PC-3 (cell line): Measurements from ENCODE around the gene MAGI2. TPM values are rescaled to one million over a fixed set of nuclear protein-coding genes. Genes with fewer than 3 reads are reported as not detected.

ENCODE experiments used
- ATAC-seq: fragments of 200-7000 bp; cut with Tn5 transposase; 2 replicates; pipeline ENCODE4 v1.9.1; 2020; ENCODE audit warnings: mild to moderate bottlenecking, moderate library complexity
- BruUV-seq: library from RNA; stranded (reverse); fragments of 400-500 nt; replicated peaks from 2 replicates; lab custom pipeline; 2021; lab: Mats Ljungman, UMichigan
- CTCF ChIA-PET: fragments of 300-600 bp; sonication (Branson Sonifier 250); formaldehyde crosslinking; loops from one replicate; lab custom pipeline; 2022; ENCODE audit warnings: antibody characterized with exemption; lab: Charles Lee
- POLR2A ChIA-PET: fragments of 300-600 bp; sonication (Branson Sonifier 250); formaldehyde crosslinking; loops from one replicate; lab custom pipeline; 2022; ENCODE audit warnings: antibody characterized with exemption; ENCODE audit not compliant: unreplicated experiment; lab: Charles Lee
- DNase-seq: peaks from one replicate; pipeline ENCODE4 v3.0.0-alpha.2; 2015
- H2AFZ ChIP-seq: fragments of 300-600 bp; sonication (generic); 2 replicates; pipeline ENCODE4 v1.6.0; 2016; ENCODE audit warnings: antibody characterized with exemption, low read length
- H3F3A ChIP-seq: fragments of 300-600 bp; sonication (generic); one replicate; pipeline ENCODE4 v1.6.0; 2017; ENCODE audit warnings: antibody characterized with exemption, low read length, control low read depth, mild to moderate bottlenecking; ENCODE audit not compliant: unreplicated experiment
- H3K27ac ChIP-seq: fragments of 300-600 bp; sonication (generic); 2 replicates; pipeline ENCODE4 v1.5.1; 2016; ENCODE audit warnings: mild to moderate bottlenecking, low read length
- H3K27me3 ChIP-seq: fragments of 300-600 bp; sonication (generic); 2 replicates; pipeline ENCODE4 v1.6.1; 2016; ENCODE audit warnings: low read length, mixed read lengths
- H3K36me3 ChIP-seq: fragments of 300-600 bp; sonication (generic); 2 replicates; pipeline ENCODE4 v1.6.1; 2016; ENCODE audit warnings: low read depth, mixed run types, low read length, mixed read lengths
- H3K4me1 ChIP-seq: fragments of 300-600 bp; sonication (generic); 2 replicates; pipeline ENCODE4 v1.5.1; 2016; ENCODE audit warnings: low read length; ENCODE audit not compliant: insufficient read depth
- H3K4me2 ChIP-seq: fragments of 300-600 bp; sonication (generic); 2 replicates; pipeline ENCODE4 v1.6.0; 2016; ENCODE audit warnings: low read length
- H3K4me3 ChIP-seq: fragments of 300-600 bp; sonication (generic); 2 replicates; pipeline ENCODE4 v1.5.1; 2016; ENCODE audit warnings: mild to moderate bottlenecking, low read length, mixed read lengths
- H3K79me2 ChIP-seq: fragments of 300-600 bp; sonication (generic); 2 replicates; pipeline ENCODE4 v1.6.1; 2017; ENCODE audit warnings: low read length, mixed read lengths
- H3K9ac ChIP-seq: fragments of 300-600 bp; sonication (generic); 2 replicates; pipeline ENCODE4 v1.6.0; 2016; ENCODE audit warnings: mild to moderate bottlenecking, low read length
- H3K9me2 ChIP-seq: fragments of 300-600 bp; sonication (generic); replicated peaks from 2 replicates; pipeline ENCODE4 v1.6.1; 2016; ENCODE audit warnings: mixed run types, low read length, mixed read lengths
- H3K9me3 ChIP-seq: fragments of 300-600 bp; sonication (generic); 2 replicates; pipeline ENCODE4 v1.6.1; 2016; ENCODE audit warnings: low read length, mixed read lengths
- H4K20me1 ChIP-seq: fragments of 300-600 bp; sonication (generic); 2 replicates; pipeline ENCODE4 v1.6.1; 2016; ENCODE audit warnings: low read length, mixed read lengths
- EZH2 ChIP-seq: fragments of 300-600 bp; sonication (generic); IDR thresholded peaks from one replicate; pipeline ENCODE4 v1.6.1; 2017; ENCODE audit warnings: antibody characterized with exemption, mild to moderate bottlenecking, low read length; ENCODE audit not compliant: unreplicated experiment
- EZH2phosphoT487 ChIP-seq: fragments of 300-600 bp; sonication (generic); IDR thresholded peaks from 2 replicates; pipeline ENCODE4 v1.6.1; 2018; ENCODE audit warnings: mild to moderate bottlenecking, antibody characterized with exemption, low read length, borderline replicate concordance
- intact Hi-C: fragments of 100-400 bp; cut with micrococcal nuclease; formaldehyde crosslinking; loops from 2 replicates; pipeline ENCODE4 v1.9.0; 2023
- total RNA-seq: library from RNA; depleted of rRNA; stranded (reverse); fragments of >200 nt; gene quantifications from 2 replicates; pipeline ENCODE4 v1.2.3, GENCODE V29; 2014
- TF ChIP-seq, protein P1 (sequence below): fragments of 300-600 bp; sonication (generic); conservative IDR thresholded peaks from 2 replicates; pipeline ENCODE4 v1.5.1; 2017; ENCODE audit warnings: antibody characterized with exemption, low read depth, mild to moderate bottlenecking, low read length

The MAGI2 gene
- total RNA-seq, 1 experiment from 2014 or later = not detected

DNA sequence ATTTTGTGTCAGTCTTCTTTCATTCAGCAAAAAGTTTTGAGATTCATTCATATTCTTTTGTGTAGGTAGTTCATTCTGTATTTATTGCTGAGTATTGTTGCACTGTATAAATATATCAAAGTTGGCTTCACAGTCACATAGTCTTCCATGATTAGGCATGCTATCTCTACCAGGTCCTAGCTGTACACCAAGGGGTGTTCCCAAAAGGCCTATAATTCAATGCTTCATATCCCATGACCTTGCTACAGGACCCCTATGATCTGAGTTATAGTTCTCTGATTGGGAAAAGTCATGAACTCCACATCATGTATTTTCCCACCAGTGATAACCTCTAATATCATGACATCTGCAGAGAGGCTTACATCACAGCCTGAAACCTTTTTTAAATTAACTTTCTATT is 47.3 kb upstream of the MAGI2 start:
- Histone ChIP-seq H2AFZ (no peak overlapping the region), H3K9me2 (no peaks in the 10 kb centered on the region), H3K4me1 (peaks cover 2% of the 10 kb centered on the region), H3K36me3 (no peaks in the 10 kb centered on the region), H3K9ac (no peak overlapping the region), H3K4me2 (no peak overlapping the region), H3F3A (no peaks in the 10 kb centered on the region), H4K20me1 (no peaks in the 10 kb centered on the region), H3K27me3 (no peaks in the 10 kb centered on the region), H3K4me3 (no peak overlapping the region), H3K9me3 (no peaks in the 10 kb centered on the region), H3K27ac (no peak overlapping the region), H3K79me2 (no peaks in the 10 kb centered on the region)
- no TSS peak for BruUV-seq
- ChIA-PET CTCF (no interaction called here), POLR2A (no interaction called here)
- ATAC-seq = no peak
- intact Hi-C loops = no loop called here
- TF ChIP-seq EZH2 (no peak), EZH2phosphoT487 (no peak)
- TF ChIP-seq, protein P1, sequence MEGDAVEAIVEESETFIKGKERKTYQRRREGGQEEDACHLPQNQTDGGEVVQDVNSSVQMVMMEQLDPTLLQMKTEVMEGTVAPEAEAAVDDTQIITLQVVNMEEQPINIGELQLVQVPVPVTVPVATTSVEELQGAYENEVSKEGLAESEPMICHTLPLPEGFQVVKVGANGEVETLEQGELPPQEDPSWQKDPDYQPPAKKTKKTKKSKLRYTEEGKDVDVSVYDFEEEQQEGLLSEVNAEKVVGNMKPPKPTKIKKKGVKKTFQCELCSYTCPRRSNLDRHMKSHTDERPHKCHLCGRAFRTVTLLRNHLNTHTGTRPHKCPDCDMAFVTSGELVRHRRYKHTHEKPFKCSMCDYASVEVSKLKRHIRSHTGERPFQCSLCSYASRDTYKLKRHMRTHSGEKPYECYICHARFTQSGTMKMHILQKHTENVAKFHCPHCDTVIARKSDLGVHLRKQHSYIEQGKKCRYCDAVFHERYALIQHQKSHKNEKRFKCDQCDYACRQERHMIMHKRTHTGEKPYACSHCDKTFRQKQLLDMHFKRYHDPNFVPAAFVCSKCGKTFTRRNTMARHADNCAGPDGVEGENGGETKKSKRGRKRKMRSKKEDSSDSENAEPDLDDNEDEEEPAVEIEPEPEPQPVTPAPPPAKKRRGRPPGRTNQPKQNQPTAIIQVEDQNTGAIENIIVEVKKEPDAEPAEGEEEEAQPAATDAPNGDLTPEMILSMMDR = no peak
- DNase-seq = no peak

DNA sequence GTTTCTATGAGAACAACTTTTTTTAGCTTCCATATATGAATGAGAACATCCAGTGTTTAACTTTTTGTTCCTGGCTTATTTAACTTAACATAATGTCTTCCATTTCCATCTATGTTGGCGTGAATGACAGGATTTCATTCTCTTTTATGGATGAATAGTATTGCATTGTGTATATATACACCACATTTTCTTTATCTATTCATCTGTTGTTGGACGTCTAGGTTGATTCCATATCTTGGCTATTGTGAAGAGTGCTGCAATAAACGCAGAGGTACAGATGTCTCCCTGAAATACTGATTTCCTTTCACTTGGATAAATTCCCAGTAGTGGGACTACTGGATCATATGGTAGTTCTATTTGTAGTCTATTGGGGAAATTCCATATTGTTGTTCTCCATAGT is 44.3 kb upstream of the MAGI2 start:
- no peak overlapping the region for H3K4me3 ChIP-seq
- intact Hi-C loops = no loop called here
- no peaks in the 10 kb centered on the region for H3K79me2 ChIP-seq
- ATAC-seq = no peak
- POLR2A ChIA-PET = no interaction called here
- no peak overlapping the region for H3K27ac ChIP-seq
- DNase-seq = no peak
- H3K9me3 ChIP-seq = no peaks in the 10 kb centered on the region
- H3K9ac ChIP-seq = no peak overlapping the region
- no peaks in the 10 kb centered on the region for H4K20me1 ChIP-seq
- BruUV-seq = no TSS peak
- H2AFZ ChIP-seq = no peak overlapping the region
- TF ChIP-seq EZH2 (no peak), EZH2phosphoT487 (no peak)
- TF ChIP-seq, protein P1 = no peak
- CTCF ChIA-PET = no interaction called here
- H3K4me2 ChIP-seq = no peak overlapping the region
- no peaks in the 10 kb centered on the region for H3F3A ChIP-seq
- no peaks in the 10 kb centered on the region for H3K27me3 ChIP-seq
- no peaks in the 10 kb centered on the region for H3K36me3 ChIP-seq
- peaks cover 7% of the 10 kb centered on the region for H3K4me1 ChIP-seq
- H3K9me2 ChIP-seq = no peaks in the 10 kb centered on the region

DNA sequence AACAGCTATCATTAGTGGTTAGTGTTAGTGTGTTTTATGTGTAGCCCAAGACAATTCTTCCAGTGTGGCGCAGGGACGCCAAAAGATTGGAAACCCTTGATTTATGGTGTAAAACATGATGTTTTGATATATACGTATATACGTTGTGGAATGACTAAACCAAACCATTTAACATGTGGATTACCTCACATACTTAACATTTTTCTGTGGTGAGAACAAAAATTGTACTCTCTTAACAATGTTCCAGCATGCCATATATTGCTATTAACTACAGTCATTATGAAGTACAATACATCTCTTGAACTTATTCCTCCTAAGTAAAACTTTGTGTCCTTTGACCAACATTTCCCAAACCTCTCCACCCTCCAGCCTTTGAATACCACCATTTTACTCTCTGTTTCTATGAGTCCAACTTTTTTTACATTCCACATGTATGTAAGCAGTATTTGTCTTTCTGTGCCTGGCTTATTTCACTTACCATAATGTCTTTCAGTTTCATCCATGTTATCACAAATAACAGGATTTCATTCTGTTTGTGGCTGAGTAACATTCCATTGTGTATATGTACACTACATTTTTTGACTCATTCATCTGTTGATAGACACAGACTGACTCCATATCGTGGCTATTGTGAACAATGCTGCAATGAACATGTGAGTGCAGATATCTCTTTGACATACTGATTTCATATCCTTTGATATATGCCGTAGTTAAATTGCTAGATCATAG is 42.2 kb upstream of the MAGI2 start:
- no peaks in the 10 kb centered on the region for H3K9me2 ChIP-seq
- DNase-seq (peak; percentile 49), ATAC-seq (peak; percentile 56)
- POLR2A ChIA-PET = no interaction called here
- H3F3A ChIP-seq = no peaks in the 10 kb centered on the region
- no peak for TF ChIP-seq EZH2phosphoT487
- TF ChIP-seq EZH2 = no peak
- TF ChIP-seq, protein P1 = no peak
- H3K27me3 ChIP-seq = no peaks in the 10 kb centered on the region
- CTCF ChIA-PET = no interaction called here
- H3K4me2 ChIP-seq = no peak overlapping the region
- BruUV-seq = no TSS peak
- no peaks in the 10 kb centered on the region for H4K20me1 ChIP-seq
- no peak overlapping the region for H2AFZ ChIP-seq
- intact Hi-C loops = no loop called here
- peaks cover 7% of the 10 kb centered on the region for H3K4me1 ChIP-seq
- H3K27ac ChIP-seq = no peak overlapping the region
- no peaks in the 10 kb centered on the region for H3K36me3 ChIP-seq
- no peak overlapping the region for H3K4me3 ChIP-seq
- no peaks in the 10 kb centered on the region for H3K79me2 ChIP-seq
- no peaks in the 10 kb centered on the region for H3K9me3 ChIP-seq
- H3K9ac ChIP-seq = no peak overlapping the region
